ENCODE measurements around the gene VPS41.
"Not testable (repeated sequence)": the region's sequence is repeated elsewhere in the genome, so short reads cannot be mapped to it uniquely, and the experiment has no call there.

VPS41 gene

DNA sequence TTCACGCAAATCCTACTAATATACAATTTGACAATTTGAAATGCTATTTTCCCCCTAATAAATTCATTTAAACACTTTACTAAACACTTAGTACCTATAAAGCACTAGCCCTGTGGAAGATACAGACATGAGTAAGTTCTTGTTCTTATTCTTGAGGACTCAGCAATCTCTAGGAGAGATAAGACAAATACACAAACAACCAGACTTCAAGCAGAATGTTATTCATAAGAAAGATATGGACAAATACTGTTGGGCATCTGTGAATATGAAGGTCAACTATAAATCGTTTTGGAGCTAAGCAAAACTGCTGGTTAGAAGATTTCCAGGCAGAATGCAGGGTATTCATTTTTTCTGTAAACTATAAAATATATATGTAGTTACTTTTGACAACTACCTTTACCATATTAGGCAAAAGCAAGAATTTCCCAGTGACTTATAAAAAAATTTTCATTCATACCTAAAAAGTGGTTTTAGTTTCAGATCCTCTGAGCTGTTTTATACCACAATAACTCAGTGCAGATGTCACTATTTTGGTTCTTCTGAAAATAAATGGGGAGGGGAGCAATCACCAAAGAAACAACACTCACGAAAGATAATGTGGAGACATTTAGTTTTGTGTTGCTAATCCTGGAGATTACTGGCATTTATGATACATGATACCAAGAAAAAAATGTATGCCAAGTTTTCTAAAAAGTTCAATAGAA, 3.8 kb downstream of the VPS41 start:
- DNase-seq = no peak

DNA sequence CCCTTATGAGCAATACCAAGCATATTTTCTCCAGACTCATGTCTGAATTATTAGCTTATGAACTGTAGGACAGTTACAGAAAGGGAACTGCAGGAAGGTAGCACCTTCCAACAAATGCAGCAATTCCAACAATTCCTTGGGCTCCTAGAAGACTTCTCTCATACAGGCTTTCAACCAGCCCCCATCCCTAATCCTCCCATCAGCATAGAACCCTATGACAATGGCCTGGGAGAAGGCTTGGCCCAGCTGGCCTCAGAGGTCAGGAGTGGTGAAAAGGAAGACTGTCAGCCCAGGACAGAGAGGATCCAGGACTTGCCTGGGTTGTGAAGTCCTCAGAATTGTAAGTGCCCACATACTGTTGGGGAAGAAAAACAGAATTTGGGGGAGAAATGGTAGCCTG, 5.9 kb downstream of the VPS41 start:
- DNase-seq = no peak

DNA sequence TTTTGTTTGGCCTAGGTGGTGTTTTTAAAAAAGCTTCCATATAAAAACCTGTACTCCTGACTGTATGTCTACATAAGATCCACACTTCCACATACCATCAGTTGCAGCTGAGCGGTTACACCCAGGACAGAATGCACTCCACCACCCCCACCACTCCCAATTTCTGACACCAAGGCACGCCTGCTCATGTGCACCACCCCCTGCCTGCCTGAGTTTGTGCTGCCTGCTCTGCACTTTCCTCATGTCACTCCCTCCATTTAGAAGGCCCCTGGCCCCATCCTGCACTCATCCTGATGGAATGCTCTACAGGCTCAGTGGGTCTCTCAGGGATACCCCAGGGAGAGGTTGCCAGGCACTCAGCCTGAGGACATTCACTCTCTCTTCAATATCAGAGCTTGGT, 6.5 kb downstream of the VPS41 start:
- DNase-seq = no peak

DNA sequence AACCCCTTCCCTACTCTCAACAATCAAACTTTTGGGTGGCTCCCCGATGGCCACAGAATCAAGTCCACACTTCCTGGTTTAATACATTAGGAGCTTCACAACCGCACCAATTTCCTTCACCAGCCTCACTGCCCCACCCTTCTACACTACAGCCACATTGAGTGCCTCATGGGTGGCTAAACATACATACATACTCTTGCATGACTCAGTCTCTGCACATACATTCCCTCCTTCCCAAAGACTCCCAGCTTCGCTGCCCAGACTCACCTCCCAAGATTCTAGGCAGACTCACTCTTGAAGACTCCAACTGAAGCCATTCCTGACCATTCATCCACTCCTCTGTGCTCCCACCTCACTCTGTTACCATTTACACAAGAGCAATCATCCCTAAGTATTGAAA, 15.9 kb downstream of the VPS41 start:
- DNase-seq = no peak

DNA sequence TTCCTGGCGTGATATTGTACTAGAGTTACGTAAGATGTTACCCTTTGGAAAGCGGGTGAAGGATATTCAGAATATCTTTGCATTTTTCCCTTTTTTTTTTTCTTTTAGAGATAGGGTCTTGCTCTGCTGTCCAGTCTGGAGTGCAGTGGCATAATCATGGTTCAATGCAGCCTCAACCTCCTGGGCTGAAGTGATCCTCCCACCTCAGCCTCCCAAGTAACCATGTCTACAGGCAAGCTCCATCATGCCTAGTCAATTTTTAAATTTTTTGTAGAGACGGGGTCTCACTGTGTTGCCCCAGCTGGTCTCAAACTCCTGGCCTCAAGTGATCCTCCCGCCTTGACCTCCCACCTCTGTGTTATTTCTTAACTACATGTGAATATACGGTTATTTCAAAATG, 18.4 kb downstream of the VPS41 start:
- no peak for DNase-seq

DNA sequence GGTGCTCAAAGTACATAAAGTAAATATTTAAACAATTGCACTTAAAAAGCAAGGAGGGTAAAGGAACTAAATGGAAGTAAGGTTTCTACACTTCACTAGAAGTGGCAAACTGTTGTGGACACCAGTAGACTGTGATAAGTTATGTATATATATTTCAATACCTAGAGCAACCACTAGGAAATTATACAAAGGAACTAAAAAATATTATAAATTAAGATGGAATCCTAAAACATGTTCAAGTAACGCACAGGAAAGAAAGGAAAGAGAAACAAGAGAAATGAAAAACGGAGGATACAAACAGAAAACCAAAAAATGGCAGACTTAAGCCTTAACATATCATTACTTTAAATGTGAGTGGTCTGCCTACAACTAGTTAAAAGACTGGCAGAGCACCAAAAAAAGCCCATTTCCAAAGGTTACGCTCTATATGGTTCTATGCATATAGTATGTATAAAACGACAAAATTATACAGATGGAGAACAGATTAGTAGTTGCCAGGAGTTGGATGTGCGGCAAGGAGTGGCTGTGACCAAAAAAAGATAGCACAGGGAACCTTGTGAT, 19.0 kb downstream of the VPS41 start:
- DNase-seq = no peak

DNA sequence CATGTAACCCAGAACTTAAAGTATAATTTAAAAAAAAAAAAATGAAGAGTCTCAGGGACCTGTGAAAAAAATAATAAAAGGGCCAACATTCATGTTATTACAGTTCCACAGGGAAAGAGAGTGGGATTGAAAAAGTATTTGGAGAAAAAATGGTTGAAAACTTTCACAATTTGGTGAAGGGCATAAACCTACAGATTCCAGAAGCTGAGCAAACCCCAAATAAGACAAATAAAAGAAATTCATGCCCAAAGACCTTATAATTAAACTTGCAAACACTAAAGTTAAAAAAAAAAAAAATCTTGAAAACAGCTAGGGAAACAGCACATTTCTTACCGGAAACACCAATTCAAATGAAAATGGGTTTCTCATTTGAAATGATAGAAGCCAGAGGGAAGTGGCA, 19.9 kb downstream of the VPS41 start:
- no peak for DNase-seq

DNA sequence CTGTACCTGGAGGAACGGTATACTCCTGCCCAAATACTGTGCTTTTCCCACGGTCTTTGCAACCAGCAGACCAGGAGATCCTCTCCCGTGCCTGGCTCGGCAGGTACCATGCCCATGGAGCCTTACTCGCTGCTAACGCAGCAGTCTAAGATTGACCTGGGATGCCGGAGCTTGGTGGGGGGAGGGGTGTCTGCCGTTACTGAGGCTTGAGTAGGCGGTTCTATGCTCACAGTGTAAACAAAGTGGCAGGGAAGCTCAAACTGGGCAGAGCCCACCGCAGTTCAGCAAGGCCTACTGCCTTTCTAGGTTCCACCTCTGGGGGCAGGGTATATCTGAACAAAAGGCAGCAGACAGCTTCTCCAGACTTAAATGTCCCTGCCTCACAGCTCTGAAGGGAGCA, 22.7 kb downstream of the VPS41 start:
- DNase-seq = no peak

DNA sequence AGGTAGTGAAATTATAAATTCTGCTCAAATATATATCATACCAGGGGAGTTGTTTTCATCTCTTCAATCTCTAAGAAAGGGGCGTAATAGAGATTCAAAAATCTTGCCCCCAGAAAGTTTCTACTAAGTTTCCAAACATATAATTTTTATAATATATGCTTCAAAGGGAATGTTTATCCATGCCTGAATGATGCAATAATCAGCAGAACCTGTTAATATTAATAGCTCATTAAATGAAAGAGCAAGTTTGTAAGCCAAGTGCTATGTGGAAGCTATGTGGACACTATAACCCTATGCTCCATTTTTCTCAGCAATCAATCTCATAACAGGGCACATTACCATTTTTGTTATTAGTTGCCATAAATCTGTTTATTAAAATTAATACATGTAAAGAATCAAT, 25.3 kb downstream of the VPS41 start:
- no peak for DNase-seq

DNA sequence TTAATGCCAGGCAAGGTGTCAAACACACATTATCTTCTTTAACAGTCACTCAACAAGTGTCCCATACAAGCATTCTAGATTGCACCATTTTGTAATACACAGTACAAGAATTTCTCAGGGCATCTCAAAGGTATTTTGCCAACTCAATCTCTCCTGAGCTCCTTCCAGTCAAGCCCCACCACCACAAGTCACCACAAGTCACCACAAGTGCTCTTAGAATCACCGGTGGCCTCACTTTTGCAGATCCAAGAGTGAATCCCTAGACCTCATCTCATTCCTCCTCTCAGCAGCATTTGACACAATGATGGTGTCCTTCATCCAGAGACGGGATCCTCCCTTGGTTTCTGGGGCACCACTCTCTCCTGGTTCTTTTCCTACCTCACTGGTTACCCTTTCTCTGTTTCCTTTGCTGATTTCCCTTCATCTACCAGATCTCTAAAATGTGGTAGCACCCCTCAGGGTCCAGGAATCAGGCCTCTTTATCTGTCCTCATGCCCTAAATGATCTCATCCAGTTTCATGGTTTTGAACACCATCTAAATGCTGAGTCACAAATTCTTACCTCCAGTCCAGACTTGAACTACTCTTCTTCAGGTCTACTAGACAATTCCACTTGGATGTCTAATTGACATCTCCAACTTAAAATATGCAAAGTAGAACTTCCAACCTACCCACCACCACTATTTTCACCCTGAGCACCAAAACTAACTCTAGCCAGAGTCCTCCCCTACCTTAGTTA, 26.9 kb downstream of the VPS41 start:
- no peak for DNase-seq

DNA sequence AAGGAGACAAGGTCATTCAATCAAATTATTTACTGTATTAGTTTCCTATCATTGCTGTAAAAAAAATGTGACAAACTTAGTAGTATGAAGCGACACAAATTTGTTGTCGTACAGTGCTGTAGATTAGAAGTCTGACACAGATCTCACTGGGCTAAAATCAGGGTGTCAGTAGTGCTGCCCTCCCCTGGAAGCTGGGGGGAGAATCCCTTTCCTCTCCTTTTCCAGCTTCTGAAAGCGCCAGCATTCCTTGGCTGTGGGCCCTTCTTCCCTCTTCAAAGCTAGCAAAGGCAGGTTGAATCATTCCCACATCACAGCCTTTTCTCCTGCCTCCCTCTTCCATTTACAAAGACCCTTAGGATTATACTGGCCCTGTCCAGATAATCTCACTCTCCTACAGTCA, 28.0 kb downstream of the VPS41 start:
- DNase-seq = no peak

DNA sequence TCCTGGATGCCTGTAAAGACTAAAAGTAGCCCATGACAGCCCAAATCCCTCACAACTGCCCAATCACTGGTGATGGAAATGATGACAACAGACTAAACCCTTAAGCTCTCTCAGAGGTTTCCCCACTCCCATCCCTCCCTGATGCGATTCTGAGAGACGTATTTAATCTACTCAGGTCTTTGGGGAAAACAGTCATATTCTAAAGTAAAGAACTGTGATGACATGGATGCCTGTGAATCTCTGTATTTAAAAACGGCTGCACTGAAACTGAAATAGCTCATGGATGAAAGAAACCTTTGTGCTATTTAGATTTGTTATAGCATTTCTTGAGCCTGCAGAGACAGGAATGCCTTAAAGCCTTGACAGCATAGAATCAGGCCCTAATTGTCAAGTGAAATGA, 28.5 kb downstream of the VPS41 start:
- no peak for DNase-seq

DNA sequence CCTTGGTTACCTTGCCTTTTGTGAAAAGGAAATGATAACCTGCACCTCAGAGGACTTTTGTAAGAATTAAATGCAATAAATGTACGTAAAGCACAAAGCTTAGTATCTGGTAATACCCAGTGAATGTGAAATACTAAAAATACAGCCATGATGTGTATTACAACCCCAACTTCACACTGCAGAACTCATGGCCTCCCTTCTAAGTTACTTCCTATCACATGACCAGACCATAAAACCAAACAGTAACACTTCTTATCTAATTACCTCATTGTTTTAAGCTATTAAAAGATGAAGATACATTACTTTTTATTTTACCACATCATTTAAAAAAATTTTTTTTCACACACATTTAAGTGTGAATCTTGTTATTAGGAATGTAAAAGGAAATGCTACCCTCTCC, 29.0 kb downstream of the VPS41 start:
- DNase-seq = no peak

DNA sequence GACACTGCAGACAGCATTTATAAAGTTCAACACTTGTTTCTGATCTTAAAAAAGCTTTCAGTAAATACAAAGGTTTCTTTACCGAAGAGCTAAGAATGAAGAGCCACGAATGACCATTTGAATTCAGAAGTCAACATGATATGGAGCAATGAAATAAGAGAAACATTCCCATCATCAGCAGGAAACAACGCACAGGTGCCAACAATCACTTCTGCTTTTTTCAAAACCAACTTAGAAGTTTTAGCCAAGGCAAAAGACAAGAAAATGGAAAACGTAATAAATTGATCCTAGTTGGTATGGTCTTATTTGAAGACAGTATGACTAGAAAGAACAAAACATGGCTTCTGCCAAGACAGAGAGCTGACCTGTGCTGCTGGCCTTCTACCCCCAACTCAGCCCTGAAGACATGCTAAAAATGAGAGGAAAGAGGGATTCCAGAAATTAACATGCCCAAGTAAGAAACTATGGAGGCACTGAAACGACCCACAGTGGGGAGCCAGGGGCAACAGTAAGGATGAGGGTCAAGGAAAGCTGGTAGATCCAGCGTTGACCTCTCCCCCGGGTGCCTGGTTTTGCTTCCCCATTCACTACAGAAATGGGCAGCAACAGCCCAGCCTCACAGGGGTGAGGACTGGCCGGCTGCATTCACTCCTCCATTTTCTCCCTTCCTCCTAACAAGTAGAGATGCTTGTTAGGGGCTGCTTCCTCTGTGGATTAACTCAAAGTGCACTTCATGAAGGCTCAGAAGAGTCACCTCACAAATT, 30.1 kb downstream of the VPS41 start:
- DNase-seq = no peak

DNA sequence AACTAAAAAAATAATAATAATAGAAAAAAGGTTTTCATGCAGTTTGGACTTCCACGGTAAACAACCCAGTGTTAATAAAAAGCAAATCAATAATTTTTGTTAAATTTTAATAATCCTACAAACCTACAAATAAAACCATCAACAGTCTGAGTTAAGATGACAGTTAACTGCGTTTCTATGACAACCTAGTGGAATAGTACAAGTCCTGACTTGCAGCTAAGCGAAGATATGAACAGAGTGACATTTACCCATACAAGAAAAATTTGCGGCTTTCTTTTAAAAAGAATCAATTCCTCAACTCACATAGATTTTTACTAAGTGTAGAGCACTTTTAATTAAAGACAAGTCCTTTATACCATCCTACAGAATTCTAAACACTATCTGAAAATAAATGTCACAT, 35.6 kb downstream of the VPS41 start:
- DNase-seq = no peak

DNA sequence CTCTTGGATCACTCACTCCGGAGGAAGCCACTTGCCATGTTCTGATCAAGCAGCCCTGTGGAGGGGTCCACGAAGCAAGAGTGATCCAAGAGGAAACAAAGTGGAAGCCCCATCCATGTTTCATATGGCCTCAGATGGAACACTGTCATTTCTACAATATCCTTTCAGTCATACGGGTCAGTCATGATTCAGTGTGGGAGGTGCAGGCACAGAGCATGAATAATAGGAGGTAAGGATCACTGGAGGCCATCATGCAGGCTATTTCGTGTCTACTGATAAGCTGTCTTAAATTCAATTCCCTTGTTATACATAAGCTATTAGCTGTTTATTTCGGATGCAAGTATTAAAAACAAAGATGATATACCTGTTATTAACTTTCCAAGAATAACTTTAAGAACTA, 36.8 kb downstream of the VPS41 start:
- no peak for DNase-seq

DNA sequence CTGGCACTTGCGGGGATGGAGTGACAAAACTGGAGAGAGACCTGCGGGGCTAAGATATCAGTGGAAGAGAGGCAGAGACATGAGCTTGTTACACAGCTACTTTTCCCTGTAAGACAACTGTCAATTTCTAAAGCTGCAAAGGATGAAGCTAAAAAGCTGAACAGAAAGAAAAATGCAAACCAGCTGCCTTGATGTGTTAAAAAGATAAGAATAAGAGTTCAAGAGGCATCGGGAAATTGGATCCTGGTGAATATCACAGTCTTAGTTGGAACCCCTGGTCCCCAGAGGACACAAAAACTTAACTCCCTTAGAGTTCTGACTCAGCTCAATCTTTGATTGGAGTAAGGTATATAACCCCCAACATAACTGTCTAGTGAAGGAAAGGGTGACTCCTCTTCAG, 38.8 kb downstream of the VPS41 start:
- DNase-seq = no peak

DNA sequence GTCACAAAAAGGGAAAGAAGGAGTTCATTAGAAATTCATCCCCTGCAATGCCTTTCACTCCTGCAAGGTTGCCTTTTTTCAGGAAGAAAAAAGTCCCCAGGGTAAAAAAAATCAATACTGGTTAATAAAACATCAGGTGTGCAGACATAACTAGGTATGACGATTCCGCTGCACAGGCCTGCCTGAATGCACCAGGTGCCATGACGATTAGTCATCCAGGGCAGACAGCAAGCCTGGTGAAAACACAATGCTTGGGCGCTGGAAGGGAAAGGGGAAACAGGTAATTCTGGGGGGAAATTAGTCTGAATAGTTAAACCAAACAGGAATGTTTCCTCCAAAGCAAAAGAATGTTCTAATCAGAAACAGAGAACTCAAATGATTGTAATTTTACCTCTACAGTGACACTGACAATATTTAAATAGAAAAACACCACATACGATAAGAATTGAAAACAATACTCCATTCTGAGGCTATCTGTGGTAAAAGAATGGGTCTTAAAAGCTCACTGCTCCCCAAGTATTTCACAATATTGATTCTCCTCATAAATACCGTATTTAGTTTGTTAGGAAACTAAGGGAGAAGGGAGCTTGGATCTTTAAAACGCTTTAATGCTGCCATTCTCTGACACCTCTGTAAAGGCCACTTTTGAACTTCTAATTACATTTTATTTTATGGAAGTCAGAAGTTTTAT, 45.2 kb downstream of the VPS41 start:
- no peak for DNase-seq

DNA sequence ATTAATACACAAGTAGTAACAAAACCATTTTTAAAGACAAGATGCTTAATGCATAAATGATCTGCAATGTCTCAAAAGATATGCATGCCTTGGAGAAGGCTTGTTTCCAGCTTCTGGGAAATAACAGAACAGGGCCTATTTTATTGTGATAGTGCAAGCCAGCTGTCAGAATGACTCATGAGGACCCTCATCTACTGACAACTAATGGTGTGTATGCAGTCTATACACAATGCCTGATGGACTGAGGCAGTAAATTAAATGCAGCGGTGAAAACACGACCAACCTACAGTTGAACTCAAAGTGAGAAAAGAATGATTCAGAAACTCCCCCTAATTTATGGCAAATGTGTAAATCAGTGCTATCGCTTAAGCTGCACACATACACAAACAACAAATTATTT, 46.3 kb downstream of the VPS41 start:
- DNase-seq = no peak

DNA sequence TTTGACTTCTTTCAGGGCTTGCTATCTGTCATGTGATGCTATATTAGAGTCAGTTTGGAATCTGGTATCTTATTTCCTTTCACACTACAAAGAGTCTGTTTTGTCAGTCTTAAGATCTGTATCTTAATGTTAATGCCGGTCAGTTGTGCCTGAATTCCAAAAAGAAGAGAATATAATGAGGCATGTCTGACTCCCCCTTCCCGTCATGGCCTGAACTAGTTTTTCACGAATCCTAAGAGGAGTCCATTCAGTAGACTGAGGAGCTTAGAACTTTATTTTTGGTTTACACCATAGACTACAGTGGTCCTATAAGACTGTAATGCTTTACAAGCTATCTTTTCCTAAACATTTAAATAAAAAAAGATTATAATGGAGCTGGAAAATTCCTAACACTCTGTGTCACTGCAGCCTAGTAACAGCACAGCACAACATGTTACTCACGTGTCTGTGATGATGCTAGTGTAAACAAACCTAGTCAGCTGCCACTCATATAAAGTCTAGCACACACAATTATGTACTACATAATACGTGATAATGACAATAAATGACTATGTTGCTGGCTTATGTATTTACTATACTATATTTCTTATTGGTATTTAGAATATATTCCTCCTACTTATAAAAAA, 50.6 kb downstream of the VPS41 start:
- DNase-seq = no peak

DNA sequence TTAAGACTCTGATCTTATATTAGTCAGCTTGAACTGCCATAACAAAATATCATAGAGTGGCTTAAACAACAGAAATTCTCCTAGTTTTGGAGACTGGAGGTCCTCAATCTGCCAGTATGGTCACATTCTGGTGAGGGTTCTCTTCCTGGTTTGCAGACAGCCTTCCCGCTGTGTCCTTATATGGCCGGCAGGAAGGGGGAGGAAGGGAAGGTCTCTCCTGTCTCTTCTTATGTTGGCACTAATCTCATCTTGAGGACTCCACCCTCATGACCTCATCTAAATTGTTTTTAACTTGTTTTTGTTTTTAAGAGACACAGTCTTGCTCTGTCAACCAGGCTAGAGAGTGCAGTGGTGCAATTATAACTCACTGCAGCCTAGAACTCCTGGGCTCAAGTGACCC, 53.1 kb downstream of the VPS41 start:
- no peak for DNase-seq

DNA sequence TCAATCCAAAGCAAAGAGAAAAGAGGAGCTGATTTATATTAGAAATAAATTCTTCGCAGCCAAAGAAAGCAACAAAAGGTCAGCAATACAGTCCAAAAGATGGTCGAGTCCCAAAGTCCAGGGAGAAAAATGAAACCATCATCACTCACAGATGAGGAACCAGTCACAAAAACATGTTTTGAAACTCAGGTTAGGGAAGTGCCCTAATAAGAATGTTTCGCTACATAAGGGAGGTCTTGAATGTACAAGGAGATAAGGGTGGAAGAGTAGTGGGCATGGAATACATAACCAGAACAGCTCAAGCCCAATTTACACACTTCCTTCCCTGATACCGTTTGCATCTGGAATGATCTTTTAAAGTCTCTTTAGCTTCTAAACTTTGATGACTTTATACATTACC, 53.6 kb downstream of the VPS41 start:
- DNase-seq = no peak

DNA sequence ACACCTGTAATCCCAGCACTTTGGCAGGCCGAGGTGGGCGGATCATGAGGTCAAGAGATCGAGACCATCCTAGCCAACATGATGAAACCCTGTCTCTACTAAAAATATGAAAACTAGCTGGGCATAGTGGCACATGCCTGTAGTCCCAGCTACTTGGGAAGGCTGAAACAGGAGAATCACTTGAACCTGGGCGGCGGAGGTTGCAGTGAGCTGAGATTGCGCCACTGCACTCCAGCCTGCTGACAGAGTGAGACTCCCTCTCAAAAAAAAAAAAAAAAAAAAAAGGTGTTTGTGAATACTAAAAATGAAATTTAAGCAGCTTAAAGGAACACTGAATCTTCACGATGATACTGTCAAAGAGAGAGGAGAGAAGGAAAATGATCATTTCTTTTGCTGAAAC, 54.0 kb downstream of the VPS41 start:
- not testable (repeated sequence) for DNase-seq
